Retinal pigment epithelial cell (primary cell): ENCODE measurements around the gene CCN2.

ENCODE experiments used
- DNase-seq: peaks from one replicate; pipeline ENCODE4 v3.0.0-alpha.2; 2010; ENCODE audit warnings: low read depth
- H3K4me3 ChIP-seq: 2 replicates; pipeline ENCODE4 v1.5.1; 2011; ENCODE audit warnings: mild to moderate bottlenecking, low read length, control low read depth, moderate library complexity
- TF ChIP-seq, protein P1 (sequence below): conservative IDR thresholded peaks from 2 replicates; pipeline ENCODE4 v1.5.1; 2011; ENCODE audit warnings: low read depth, low read length, control low read depth, inconsistent platforms

The CCN2 gene

DNA sequence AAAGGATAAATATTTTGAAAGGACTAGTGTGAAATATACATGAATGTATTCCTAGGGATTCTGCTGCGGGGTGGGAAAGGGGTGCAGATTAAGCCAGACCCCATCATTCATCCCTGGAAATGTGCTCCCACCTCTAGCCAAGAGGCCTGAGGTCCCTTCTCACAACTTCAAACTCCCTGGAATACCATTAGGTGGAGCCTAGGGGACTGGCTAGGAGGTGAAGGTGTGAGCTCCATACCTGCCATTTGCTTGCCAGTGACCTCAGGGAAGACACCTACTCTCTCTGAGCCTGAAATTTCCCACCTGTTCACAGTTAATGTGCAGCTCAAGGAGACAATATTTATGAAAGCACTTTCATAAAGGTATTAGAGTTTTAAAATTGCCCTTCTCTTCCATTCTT is 4.7 kb upstream of the CCN2 start:
- H3K4me3 ChIP-seq = no peak overlapping the region
- no peak for DNase-seq
- TF ChIP-seq, protein P1, sequence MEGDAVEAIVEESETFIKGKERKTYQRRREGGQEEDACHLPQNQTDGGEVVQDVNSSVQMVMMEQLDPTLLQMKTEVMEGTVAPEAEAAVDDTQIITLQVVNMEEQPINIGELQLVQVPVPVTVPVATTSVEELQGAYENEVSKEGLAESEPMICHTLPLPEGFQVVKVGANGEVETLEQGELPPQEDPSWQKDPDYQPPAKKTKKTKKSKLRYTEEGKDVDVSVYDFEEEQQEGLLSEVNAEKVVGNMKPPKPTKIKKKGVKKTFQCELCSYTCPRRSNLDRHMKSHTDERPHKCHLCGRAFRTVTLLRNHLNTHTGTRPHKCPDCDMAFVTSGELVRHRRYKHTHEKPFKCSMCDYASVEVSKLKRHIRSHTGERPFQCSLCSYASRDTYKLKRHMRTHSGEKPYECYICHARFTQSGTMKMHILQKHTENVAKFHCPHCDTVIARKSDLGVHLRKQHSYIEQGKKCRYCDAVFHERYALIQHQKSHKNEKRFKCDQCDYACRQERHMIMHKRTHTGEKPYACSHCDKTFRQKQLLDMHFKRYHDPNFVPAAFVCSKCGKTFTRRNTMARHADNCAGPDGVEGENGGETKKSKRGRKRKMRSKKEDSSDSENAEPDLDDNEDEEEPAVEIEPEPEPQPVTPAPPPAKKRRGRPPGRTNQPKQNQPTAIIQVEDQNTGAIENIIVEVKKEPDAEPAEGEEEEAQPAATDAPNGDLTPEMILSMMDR = no peak

DNA sequence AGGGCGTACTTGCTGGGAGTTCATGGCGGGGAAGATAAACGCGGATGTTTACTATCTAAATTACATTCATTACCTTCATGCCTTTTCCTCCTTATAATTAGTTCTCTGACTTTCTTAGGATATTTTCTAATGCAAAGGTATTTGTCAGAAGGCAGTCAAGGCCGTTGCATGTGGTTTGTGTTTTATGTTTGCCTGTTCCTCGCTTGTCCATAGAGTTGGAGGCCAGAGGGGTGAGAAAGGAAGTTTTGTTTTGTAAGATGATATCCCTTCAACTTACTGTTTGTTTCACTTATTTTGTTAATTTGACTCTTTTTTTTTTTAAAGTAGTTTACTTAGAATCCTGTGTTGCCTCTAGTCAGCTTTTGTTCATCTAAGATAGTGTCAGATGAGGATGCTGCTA is 4.0 kb upstream of the CCN2 start:
- H3K4me3 ChIP-seq = no peak overlapping the region
- TF ChIP-seq, protein P1 = no peak
- DNase-seq = no peak

DNA sequence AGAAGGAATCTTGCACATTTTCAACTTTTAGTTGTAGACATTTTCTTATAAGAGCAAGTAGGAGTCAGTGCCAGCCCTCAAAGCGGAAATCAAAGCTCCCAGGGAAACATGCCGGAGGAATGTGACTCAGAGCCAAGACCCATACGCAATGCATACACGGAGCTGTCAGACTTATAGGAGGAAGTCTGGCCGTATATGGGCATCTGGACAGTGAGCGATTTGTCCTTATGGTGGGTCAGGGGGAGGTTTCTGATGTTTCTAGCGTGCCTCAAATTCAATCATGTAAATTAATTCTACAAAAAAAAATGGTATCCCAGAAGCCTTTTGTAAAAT is 3.6 kb upstream of the CCN2 start:
- TF ChIP-seq, protein P1 = no peak
- DNase-seq = peak; percentile 98
- no peak overlapping the region for H3K4me3 ChIP-seq

DNA sequence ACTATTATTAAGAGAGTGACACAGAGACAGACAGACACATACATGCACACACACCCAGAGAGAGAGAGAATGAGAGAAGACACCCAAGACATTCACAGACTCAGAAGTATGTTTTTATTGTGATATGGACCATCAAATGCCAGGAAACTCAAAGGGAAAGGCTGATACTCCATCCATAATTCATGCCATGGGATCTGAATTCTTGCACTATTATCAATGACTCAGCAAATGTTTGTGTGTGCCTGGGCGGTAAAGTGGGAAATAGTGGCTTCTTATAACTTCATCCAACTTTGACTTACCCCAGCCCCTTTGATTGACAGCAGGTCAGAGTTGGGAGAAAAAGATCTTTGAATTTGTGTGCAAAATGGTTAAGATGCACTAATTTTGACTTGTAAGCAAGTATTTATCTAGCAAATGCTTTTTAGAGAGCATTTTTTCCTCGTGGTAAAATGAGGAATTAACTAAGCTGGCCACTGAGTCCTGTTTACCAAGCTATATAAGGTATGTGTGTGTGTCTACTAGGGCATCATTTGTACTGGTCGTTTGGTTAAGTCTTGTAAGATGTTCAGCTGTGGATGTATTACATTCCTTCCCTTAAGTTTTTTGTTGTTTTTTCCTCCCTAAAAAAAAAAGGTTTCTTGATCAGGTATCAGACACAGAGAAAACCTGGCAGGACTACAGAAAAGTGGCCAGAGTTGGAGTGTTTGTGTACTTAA is 3.0 kb upstream of the CCN2 start:
- TF ChIP-seq, protein P1 = no peak
- no peak overlapping the region for H3K4me3 ChIP-seq
- DNase-seq = peak; percentile 49

DNA sequence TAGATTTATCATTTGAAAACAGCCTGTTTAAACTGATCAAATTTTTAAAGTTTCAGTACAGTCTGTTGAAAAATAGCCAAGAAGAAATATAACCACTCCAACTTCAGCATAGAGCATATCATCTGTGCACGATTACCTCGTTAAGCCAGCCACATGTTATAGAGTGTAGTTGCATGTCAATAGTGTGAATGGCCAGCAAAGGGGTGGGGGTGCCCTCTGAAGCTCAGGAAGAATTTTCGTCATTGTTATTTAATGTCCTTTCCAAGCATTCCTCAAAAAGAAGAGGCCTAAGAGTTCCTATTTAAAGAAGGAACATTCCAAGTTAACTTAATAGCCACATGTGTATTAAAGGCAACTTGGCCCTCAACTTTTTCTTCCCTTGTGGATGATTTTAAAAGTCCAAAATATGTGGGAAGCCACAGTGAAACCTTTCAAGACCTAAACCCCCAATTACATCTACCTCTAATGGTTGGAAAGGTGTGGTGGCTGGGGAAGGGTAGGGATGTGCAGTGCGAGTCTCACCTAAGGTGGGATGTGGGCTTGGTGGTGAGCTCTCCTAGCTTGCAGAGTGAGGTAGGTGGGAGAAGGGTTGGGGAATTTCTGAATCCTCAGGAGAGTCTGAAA is 1.8 kb upstream of the CCN2 start:
- no peak overlapping the region for H3K4me3 ChIP-seq
- DNase-seq = no peak
- TF ChIP-seq, protein P1 = no peak

DNA sequence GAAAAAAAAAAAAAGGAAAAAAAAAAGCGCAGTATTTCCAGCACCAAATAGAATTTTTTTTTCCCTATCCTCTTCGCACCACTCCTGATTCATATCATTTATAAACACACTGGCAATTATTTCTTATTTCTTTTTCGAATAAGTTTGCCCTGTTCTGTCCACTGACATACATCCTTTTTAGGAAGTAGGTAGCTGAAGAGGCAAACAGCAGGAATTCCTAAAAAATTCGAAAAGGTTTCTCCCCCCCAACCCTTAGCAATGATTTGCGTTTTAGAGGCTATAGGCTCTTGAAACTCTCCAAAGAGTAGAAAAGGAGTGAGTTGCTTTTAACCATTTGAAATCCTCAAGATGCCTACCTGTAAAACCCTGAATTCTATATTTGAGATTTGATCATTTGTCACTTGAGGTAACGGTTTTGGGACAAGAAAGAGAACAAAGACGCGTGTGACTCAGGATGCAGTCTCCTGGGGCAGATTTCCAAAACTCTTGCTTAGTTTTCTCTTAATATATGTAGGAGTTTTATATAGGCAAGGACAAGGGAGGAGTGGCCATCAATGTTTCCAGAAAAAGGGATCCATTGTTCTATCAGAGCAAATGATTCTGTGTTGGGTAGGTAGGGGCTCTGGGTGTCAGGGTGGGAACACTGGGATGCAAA is 531 bp upstream of the CCN2 start:
- H3K4me3 ChIP-seq = peak overlapping the region; percentile 79
- TF ChIP-seq, protein P1 = no peak
- no peak for DNase-seq
